Breast epithelium (tissue), 4 donors: ENCODE results near the gene ABAT. TPM values are rescaled to one million over a fixed set of nuclear protein-coding genes. Genes with fewer than 3 reads are reported as not detected.
"Not testable (repeated sequence)": the region's sequence is repeated elsewhere in the genome, so short reads cannot be mapped to it uniquely, and the experiment has no call there.

Experiments
- DNase-seq, 2 donors: peaks; one replicate each; pipeline ENCODE4 v3.0.0-alpha.2; 2019; ENCODE audit warnings: low spot score in 2 of 2
- H3K27ac ChIP-seq, 2 donors: fragments of 200-600 bp; sonication (generic) in 1 of 2; one replicate each; pipeline ENCODE4 v1.5.1; 2016 to 2019; ENCODE audit warnings: mild to moderate bottlenecking in 1 of 2
- H3K27me3 ChIP-seq, 2 donors: fragments of 200-600 bp; sonication (generic) in 1 of 2; one replicate each; pipeline versions ENCODE4 v1.5.1 to v1.6.0; 2017 to 2019; ENCODE audit warnings: control low read depth in 1 of 2, mild to moderate bottlenecking in 1 of 2
- H3K36me3 ChIP-seq: fragments of 200-600 bp; one replicate; pipeline ENCODE4 v1.5.1; 2019
- H3K4me1 ChIP-seq, 2 donors: fragments of 200-600 bp; sonication (generic); one replicate each; pipeline ENCODE4 v1.5.1; 2016 to 2019; ENCODE audit warnings: control low read depth in 1 of 2
- H3K4me3 ChIP-seq, 3 donors: fragments of 200-600 bp; sonication (generic); 1 replicate in 2 of 3; 2 replicates in 1 of 3; pipeline ENCODE4 v1.5.1; 2016 to 2019; ENCODE audit warnings: mild to moderate bottlenecking in 3 of 3, moderate library complexity in 2 of 3
- H3K9me3 ChIP-seq, 2 donors: fragments of 200-600 bp; sonication (generic) in 1 of 2; one replicate each; pipeline ENCODE4 v1.5.1; 2016 to 2019; ENCODE audit warnings: control low read depth in 1 of 2
- CTCF ChIP-seq, 3 donors: fragments of 450-650 bp; IDR thresholded peaks; one replicate each; pipeline ENCODE4 v1.5.1; 2016 to 2017; ENCODE audit warnings: antibody characterized with exemption in 3 of 3, mild to moderate bottlenecking in 3 of 3, moderate library complexity in 3 of 3
- POLR2A ChIP-seq: fragments of 450-650 bp; IDR thresholded peaks from one replicate; pipeline ENCODE4 v1.6.1; 2016; ENCODE audit warnings: antibody characterized with exemption, mild to moderate bottlenecking, moderate library complexity
- POLR2AphosphoS5 ChIP-seq, 3 donors: sonication (generic); formaldehyde crosslinking; IDR thresholded peaks; one replicate each; pipeline ENCODE4 v1.6.1; 2017; ENCODE audit warnings: antibody characterized with exemption in 3 of 3
- intact Hi-C: fragments of 100-400 bp; cut with DNase I; formaldehyde crosslinking; loops from one replicate; pipeline ENCODE4 v1.15.1; 2023; ENCODE audit warnings: low total_unique reads
- total RNA-seq, 3 donors: library from RNA; depleted of rRNA; stranded (reverse); fragments of >200 nt; gene quantifications; one replicate each; pipeline ENCODE4 v1.1.0, GENCODE V29; 2016

ABAT gene
- total RNA-seq, 3 donors from 2014 or later: 7.5 to 12.6 (median 9.8) TPM

- no peak for TF ChIP-seq POLR2A
- no peak for TF ChIP-seq POLR2AphosphoS5 (IDR thresholded peaks at IDR 0.05)
- no peak for TF ChIP-seq CTCF (IDR thresholded peaks at IDR 0.05)
Measured at GRCh38 chr16:8696880-8697279, 22.5 kb downstream of the ABAT start.

GRCh38 chr16:8697965-8698364, 23.5 kb downstream of the ABAT start:
- intact Hi-C loops: no loop called here

More at GRCh38 chr16:8696880-8697279, 22.5 kb downstream of the ABAT start:
- intact Hi-C loops: no loop called here
- no peak for DNase-seq
- Histone ChIP-seq H3K4me1 (no peaks in the 10 kb centered on the region), H3K27ac (no peak overlapping the region), H3K36me3 (no peaks in the 10 kb centered on the region), H3K27me3 (no peaks in the 10 kb centered on the region), H3K9me3 (no peaks in the 10 kb centered on the region), H3K4me3 (no peak overlapping the region)

GRCh38 chr16:8703693-8704092, 29.3 kb downstream of the ABAT start:
- Histone ChIP-seq H3K27ac (no peak overlapping the region), H3K9me3 (no peaks in the 10 kb centered on the region), H3K4me3 (no peak overlapping the region), H3K36me3 (no peaks in the 10 kb centered on the region), H3K27me3 (no peaks in the 10 kb centered on the region), H3K4me1 (no peaks in the 10 kb centered on the region)
- no peak for TF ChIP-seq POLR2AphosphoS5 (IDR thresholded peaks at IDR 0.05)
- no peak for TF ChIP-seq POLR2A
- TF ChIP-seq CTCF (IDR thresholded peaks at IDR 0.05): no peak
- no peak for DNase-seq
- intact Hi-C loops: no loop called here

More at GRCh38 chr16:8697965-8698364, 23.5 kb downstream of the ABAT start:
- Histone ChIP-seq H3K36me3 (no peaks in the 10 kb centered on the region), H3K9me3 (no peaks in the 10 kb centered on the region), H3K4me1 (no peaks in the 10 kb centered on the region), H3K4me3 (no peak overlapping the region), H3K27me3 (no peaks in the 10 kb centered on the region), H3K27ac (no peak overlapping the region)
- DNase-seq: no peak
- TF ChIP-seq CTCF (IDR thresholded peaks at IDR 0.05) (no peak), POLR2AphosphoS5 (IDR thresholded peaks at IDR 0.05) (no peak), POLR2A (no peak)

GRCh38 chr16:8704098-8704497, 29.7 kb downstream of the ABAT start:
- H3K27ac ChIP-seq: no peak overlapping the region
- H3K4me3 ChIP-seq: no peak overlapping the region
- no peaks in the 10 kb centered on the region for H3K9me3 ChIP-seq
- H3K36me3 ChIP-seq: no peaks in the 10 kb centered on the region
- DNase-seq: no peak
- H3K27me3 ChIP-seq: no peaks in the 10 kb centered on the region
- H3K4me1 ChIP-seq: no peaks in the 10 kb centered on the region
- TF ChIP-seq POLR2A (no peak), CTCF (IDR thresholded peaks at IDR 0.05) (no peak), POLR2AphosphoS5 (IDR thresholded peaks at IDR 0.05) (no peak)
- intact Hi-C loops: no loop called here

- DNase-seq, H3K4me1 ChIP-seq, H3K4me3 ChIP-seq, H3K27me3 ChIP-seq, H3K27ac ChIP-seq, intact Hi-C loops, H3K36me3 ChIP-seq, H3K9me3 ChIP-seq: not testable (repeated sequence)
Measured at GRCh38 chr16:8705100-8705822, 30.8 kb downstream of the ABAT start.
